Renal pelvis (tissue), 12 donors: ENCODE measurements around the gene CGB1. TPM values are rescaled to one million over a fixed set of nuclear protein-coding genes. Genes with fewer than 3 reads are reported as not detected.
A peak's percentile ranks its signal among the peaks of the same experiment; 100 is the strongest.
"Not testable (repeated sequence)": the region's sequence is repeated elsewhere in the genome, so short reads cannot be mapped to it uniquely, and the experiment has no call there.

Experiments
- DNase-seq: peaks from one replicate; pipeline ENCODE4 v3.0.0-alpha.2; 2013
- long read RNA-seq, 16 experiments: transcript quantifications; one replicate each; lab custom pipeline, GENCODE V29; 2026
- polyA plus RNA-seq, 3 donors: library from polyadenylated mRNA; unstranded; fragments of 120-200 nt; gene quantifications; one replicate each; pipeline ENCODE4 v1.2.1, GENCODE V29; 2013; ENCODE audit not compliant: insufficient read length in 3 of 3

The CGB1 gene
- polyA plus RNA-seq: not detected
- long read RNA-seq, donor 1: 0 reads
- long read RNA-seq, donor 2: 0 reads
- long read RNA-seq, donor 3: 0 reads
- long read RNA-seq, donor 4: 0 reads
- long read RNA-seq, donor 5: 0 reads
- long read RNA-seq, donor 6: 0 reads
- long read RNA-seq, donor 7: 0 reads
- long read RNA-seq, donor 8: 0 reads
- long read RNA-seq, donor 9: 0 reads
- long read RNA-seq, donor 10: 0 reads
- long read RNA-seq, donor 11: 0 reads
- long read RNA-seq, donor 12: 0 reads
- long read RNA-seq, donor 13: 0 reads
- long read RNA-seq, donor 14: 0 reads
- long read RNA-seq, donor 15: 0 reads
- long read RNA-seq, donor 16: 0 reads

GRCh38 chr19:49036815-49037214 lies at the start of gene CGB1:
Gene CGB1, minus strand, starts transcription at chr19:49036895. Its CDS starts 184 bp downstream, at chr19:49036711.
- not testable (repeated sequence) for DNase-seq

GRCh38 chr19:49086296-49086695 lies 49.6 kb upstream of the CGB1 start:
- DNase-seq: no peak

- DNase-seq: no peak
Measured at GRCh38 chr19:49085868-49086232, 49.2 kb upstream of the CGB1 start.

- DNase-seq: peak; percentile 99
Measured at GRCh38 chr19:49085020-49085867, 48.5 kb upstream of the CGB1 start, which contains the start of gene SNRNP70. Gene SNRNP70, plus strand, starts transcription at chr19:49085451. Its CDS starts 964 bp downstream, at chr19:49086415.

GRCh38 chr19:49084206-49085019 lies 47.7 kb upstream of the CGB1 start:
- DNase-seq: no peak

GRCh38 chr19:49081273-49081672 lies 44.6 kb upstream of the CGB1 start:
- DNase-seq: no peak

GRCh38 chr19:49080392-49080791 lies 43.7 kb upstream of the CGB1 start:
- DNase-seq: no peak

GRCh38 chr19:49074869-49075268 lies 38.2 kb upstream of the CGB1 start:
- peak; percentile 29 for DNase-seq

GRCh38 chr19:49073514-49074378 lies 37.1 kb upstream of the CGB1 start:
- no peak for DNase-seq

GRCh38 chr19:49071860-49072547 lies 35.3 kb upstream of the CGB1 start:
- no peak for DNase-seq

- no peak for DNase-seq
Measured at GRCh38 chr19:49070416-49070815, 33.7 kb upstream of the CGB1 start.

GRCh38 chr19:49069026-49069425 lies 32.3 kb upstream of the CGB1 start:
- no peak for DNase-seq

GRCh38 chr19:49067554-49067953 lies 30.9 kb upstream of the CGB1 start:
- no peak for DNase-seq

- DNase-seq: no peak
Measured at GRCh38 chr19:49065905-49066512, 29.3 kb upstream of the CGB1 start.

- DNase-seq: peak; percentile 69
Measured at GRCh38 chr19:49064768-49065611, 28.3 kb upstream of the CGB1 start, which contains the start of gene NTF4. Gene NTF4, minus strand, starts transcription at chr19:49064818. Its CDS starts 2,821 bp downstream, at chr19:49061997.

- DNase-seq: no peak
Measured at GRCh38 chr19:49064029-49064629, 27.4 kb upstream of the CGB1 start.

- DNase-seq: no peak
Measured at GRCh38 chr19:49061445-49061844, 24.8 kb upstream of the CGB1 start.

GRCh38 chr19:49061000-49061399 lies 24.3 kb upstream of the CGB1 start:
- DNase-seq: no peak

GRCh38 chr19:49059053-49059452 lies 22.4 kb upstream of the CGB1 start:
- DNase-seq: peak; percentile 19
